ENCODE measurements around the gene CAPN8.

The CAPN8 gene

DNA sequence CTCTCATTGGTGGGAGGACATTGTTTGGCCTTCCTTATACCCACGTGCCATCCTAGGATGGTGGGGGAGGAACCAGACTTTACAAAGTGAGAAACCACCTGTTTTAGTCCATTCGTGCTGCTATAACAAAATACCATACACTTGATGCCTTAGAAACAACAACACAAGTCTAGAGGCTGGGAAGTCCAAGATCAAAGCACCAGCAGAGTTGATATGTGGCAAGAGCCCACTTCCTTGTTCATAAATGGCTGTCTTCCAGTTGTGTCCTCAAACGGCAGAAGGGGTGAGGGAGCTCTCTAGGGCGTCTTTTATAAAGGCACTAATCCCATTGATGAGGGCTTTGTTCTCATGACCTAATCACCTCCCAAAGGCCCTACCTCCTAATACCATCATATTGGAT is 31.1 kb downstream of the CAPN8 start:
- H3K4me1 ChIP-seq = peaks cover 0 to 22% (median 15%) of the 10 kb centered on the region in 10 experiments; a peak in 17 of 20 replicates
- no peaks in the 10 kb centered on the region for H4K20me1 ChIP-seq
- TF ChIP-seq Cebpa-rat (IDR thresholded peaks at IDR 0.05) = no peak
- H3K9ac ChIP-seq = no peak overlapping the region
- H3K4me2 ChIP-seq = 0 out of 22 replicates have a peak overlapping the region, but pooled peaks of 1 of the 11 experiments have one; percentile 4
- H3K36me3 ChIP-seq = no peaks in the 10 kb centered on the region
- no peak overlapping the region for H3K4me3 ChIP-seq
- no peak overlapping the region for H3K27ac ChIP-seq
- H3K27me3 ChIP-seq = no peaks in the 10 kb centered on the region
- H3K9me3 ChIP-seq (replicated peaks in 1 of 11) = peaks cover 7 to 32% (median 17%) of the 10 kb centered on the region in 11 experiments; a peak in 21 of 22 replicates

DNA sequence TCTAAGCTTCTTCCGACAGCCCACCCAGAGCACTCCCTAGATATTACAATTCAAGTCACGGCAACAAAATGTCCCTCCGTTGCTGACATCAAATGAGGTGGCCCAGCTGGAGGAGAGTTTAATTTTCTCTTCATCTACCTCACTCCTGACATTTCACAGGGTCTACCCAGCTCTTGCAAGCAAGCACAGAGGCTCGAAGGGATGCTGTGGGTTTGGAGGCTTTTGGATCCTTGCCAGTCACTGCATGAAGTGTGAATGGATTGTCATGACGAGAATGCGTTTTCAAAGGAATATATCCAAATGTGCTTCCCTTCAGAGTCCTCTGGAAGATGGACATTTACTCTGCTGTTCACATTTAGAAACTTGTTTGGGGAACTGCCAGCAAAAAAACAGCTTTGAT is 33.5 kb downstream of the CAPN8 start:
- peaks cover 0 to 27% (median 16%) of the 10 kb centered on the region in 10 experiments; a peak in 17 of 20 replicates for H3K4me1 ChIP-seq
- H3K4me3 ChIP-seq = no peak overlapping the region
- no peaks in the 10 kb centered on the region for H3K27me3 ChIP-seq
- H4K20me1 ChIP-seq = no peaks in the 10 kb centered on the region
- H3K4me2 ChIP-seq = peak overlapping the region in 10 of 11 experiments; percentile 8 to 45 (median 26); a peak in 12 of 22 replicates
- H3K9ac ChIP-seq = no peak overlapping the region
- peaks cover 5 to 20% (median 15%) of the 10 kb centered on the region in 11 experiments; a peak in 20 of 22 replicates for H3K9me3 ChIP-seq (replicated peaks in 1 of 11)
- TF ChIP-seq Cebpa-rat (IDR thresholded peaks at IDR 0.05) = no peak
- no peak overlapping the region for H3K27ac ChIP-seq
- H3K36me3 ChIP-seq = no peaks in the 10 kb centered on the region

DNA sequence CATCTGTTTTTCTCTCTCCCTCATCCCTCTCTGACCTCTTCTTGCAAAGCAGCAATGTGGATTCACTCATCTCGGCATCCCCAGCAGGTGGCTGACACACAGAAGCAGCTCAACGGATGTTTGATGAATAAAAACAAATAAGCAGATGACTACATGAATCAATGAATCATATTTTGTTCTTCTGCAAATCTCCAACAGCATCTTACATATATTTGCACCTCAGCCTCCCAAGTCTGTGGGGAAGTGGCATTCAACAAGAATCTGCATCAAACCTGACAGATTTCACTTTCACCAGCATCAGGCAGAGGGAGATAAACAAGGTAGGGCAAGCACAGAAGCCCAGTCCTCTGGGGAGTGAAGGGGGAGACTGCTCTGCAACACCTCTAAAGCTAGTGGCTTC is 34.0 kb downstream of the CAPN8 start:
- Histone ChIP-seq H3K9me3 (replicated peaks in 1 of 11) (peaks cover 5 to 20% (median 15%) of the 10 kb centered on the region in 11 experiments; a peak in 20 of 22 replicates), H3K4me1 (peaks cover 0 to 29% (median 16%) of the 10 kb centered on the region in 10 experiments; a peak in 17 of 20 replicates), H3K36me3 (no peaks in the 10 kb centered on the region), H3K9ac (no peak overlapping the region), H3K27me3 (no peaks in the 10 kb centered on the region), H3K4me2 (peak overlapping the region in 6 of 11 experiments; percentile 10 to 45 (median 34); a peak in 8 of 22 replicates), H4K20me1 (no peaks in the 10 kb centered on the region), H3K4me3 (no peak overlapping the region), H3K27ac (no peak overlapping the region)
- TF ChIP-seq Cebpa-rat (IDR thresholded peaks at IDR 0.05) = no peak

DNA sequence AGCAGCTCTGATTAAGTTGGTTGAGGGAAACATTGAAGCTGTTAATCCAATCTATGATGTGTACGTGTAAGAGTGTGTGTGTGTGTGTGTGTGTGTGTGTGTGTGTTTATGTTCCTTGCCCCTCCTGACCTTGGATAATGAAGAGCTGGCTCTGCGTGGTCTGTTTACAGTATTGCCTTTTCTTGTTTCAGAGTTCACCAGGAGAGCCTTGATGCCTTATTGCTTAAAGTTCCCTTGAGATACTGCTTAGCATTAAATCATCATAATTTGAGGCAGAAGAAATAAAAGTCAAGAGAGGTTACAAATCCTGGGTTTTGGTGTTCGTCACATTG is 36.4 kb downstream of the CAPN8 start:
- Histone ChIP-seq H3K4me2 (no peak overlapping the region), H3K27me3 (no peaks in the 10 kb centered on the region), H3K4me3 (no peak overlapping the region), H4K20me1 (no peaks in the 10 kb centered on the region), H3K36me3 (no peaks in the 10 kb centered on the region), H3K9ac (no peak overlapping the region), H3K27ac (no peak overlapping the region), H3K9me3 (replicated peaks in 1 of 11) (peaks cover 0 to 6% (median 2%) of the 10 kb centered on the region in 11 experiments; a peak in 19 of 22 replicates), H3K4me1 (peaks cover 0 to 29% (median 16%) of the 10 kb centered on the region in 10 experiments; a peak in 17 of 20 replicates)
- TF ChIP-seq Cebpa-rat (IDR thresholded peaks at IDR 0.05) = no peak

DNA sequence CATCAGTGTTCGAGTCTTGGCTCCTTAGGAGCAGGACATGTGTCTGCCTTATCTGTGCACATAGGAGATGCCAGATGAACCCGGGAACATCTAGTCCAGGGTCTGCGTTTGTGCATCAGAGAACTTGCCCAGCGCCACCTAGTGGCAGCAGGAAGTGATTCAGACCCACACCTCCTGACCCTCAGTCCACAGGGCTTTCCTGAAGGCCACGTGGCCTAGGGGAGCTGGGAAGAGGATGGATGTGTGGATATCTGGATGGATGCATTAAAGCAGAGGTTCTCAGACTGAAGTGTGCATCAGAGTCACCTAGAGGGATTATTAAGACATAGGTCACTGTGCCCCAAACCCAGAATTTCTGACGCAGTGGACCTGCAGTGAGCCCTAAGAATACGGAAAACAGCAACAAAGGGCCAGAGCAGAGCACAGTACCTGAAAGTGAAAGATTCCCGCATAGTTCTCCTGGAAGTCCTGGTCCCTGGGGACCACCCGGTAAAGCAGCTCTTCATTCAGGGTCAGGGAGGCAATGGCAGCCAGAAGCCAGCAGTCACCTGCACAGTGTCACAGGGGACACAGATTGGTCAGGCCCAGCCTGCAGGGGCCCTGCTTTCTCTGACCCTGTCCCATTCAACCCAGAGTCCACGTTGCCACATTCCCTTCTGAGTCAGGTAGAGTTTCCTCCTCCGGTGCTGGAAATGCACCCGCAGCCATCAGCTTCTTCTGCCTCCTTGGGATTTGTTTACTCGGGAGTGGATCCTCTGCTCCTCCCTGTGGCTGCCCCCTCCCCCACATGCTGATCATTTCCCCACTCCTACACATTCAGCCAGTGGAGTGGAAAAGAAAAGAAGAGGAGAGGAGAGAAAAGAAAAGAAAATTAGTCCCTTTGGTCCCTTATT is 37.0 kb downstream of the CAPN8 start:
- Histone ChIP-seq H3K4me1 (peaks cover 0 to 29% (median 15%) of the 10 kb centered on the region in 10 experiments; a peak in 17 of 20 replicates), H3K36me3 (no peaks in the 10 kb centered on the region), H3K27me3 (no peaks in the 10 kb centered on the region), H3K4me2 (peak overlapping the region in 1 of 11 experiments; percentile 22; a peak in 1 of 22 replicates), H4K20me1 (no peaks in the 10 kb centered on the region), H3K4me3 (no peak overlapping the region), H3K9me3 (replicated peaks in 1 of 11) (peaks cover 0 to under 1% (median 0%) of the 10 kb centered on the region in 11 experiments; a peak in 1 of 22 replicates), H3K9ac (no peak overlapping the region), H3K27ac (no peak overlapping the region)
- TF ChIP-seq Cebpa-rat (IDR thresholded peaks at IDR 0.05) = no peak

DNA sequence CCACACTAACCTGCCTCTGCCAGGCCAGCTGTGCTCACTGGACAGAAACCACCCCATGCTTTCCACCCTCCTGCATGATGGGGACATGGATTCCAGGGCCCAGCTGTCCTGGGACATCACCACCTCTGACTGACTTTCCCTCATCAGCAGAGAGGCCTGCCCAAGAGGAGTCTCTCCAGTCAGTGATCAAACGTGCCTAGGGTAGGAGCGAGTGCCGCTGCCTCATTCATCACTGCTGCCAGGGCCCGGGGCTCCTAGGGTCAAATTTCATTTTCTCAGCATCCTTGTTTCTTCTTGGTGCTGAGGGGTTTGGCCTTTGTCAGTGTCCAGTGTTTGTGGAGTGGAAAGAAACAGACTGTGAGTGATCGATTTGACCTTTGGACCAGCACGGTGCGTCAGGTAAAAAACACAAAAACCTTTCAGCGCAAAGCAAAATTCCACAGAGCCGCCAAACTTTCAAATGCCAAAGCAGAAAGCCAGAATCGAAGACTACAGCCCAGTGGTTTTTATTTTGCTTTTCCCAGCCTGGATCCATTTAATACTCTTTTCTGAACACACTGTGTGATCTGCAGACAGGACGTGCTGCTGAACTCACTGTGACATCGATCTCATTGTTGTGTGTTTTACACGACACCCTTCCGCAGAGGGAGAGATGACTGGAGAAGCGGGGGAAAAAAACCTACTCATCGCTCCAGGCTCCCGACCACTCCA is 43.2 kb downstream of the CAPN8 start:
- Histone ChIP-seq H3K27ac (peak overlapping the region in 10 of 11 experiments; percentile 16 to 90 (median 68); a peak in 18 of 22 replicates), H3K36me3 (no peaks in the 10 kb centered on the region), H3K9me3 (replicated peaks in 1 of 11) (no peaks in the 10 kb centered on the region), H3K9ac (no peak overlapping the region; a peak in 1 of 22 replicates), H4K20me1 (no peaks in the 10 kb centered on the region), H3K4me3 (no peak overlapping the region), H3K27me3 (no peaks in the 10 kb centered on the region), H3K4me2 (peak overlapping the region in 10 of 11 experiments; percentile 14 to 87 (median 82); a peak in 18 of 22 replicates), H3K4me1 (peaks cover 38 to 60% (median 50%) of the 10 kb centered on the region in 10 experiments)
- no peak for TF ChIP-seq Cebpa-rat (IDR thresholded peaks at IDR 0.05)

DNA sequence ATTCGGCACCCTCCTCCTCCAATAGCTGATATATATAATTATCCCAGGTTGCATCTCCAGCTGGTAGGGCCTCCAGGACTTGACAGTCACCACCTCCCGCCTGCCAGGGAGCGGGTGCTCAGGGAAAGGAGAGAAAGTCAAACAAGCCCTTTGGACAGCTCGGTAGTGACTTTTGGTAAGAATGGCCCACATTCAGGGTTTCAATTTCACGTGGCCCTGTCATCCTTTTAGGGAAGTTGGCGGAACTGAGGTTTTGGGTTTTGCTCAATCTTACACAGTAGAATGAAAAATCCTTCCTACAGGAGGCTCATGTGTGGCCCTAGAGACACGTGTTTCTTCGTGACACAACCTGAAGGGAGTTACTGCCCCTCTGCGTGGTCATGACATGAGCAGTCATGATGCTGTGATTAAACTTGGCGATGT is 44.2 kb downstream of the CAPN8 start:
- H4K20me1 ChIP-seq = no peaks in the 10 kb centered on the region
- H3K4me1 ChIP-seq = peaks cover 47 to 64% (median 60%) of the 10 kb centered on the region in 10 experiments

DNA sequence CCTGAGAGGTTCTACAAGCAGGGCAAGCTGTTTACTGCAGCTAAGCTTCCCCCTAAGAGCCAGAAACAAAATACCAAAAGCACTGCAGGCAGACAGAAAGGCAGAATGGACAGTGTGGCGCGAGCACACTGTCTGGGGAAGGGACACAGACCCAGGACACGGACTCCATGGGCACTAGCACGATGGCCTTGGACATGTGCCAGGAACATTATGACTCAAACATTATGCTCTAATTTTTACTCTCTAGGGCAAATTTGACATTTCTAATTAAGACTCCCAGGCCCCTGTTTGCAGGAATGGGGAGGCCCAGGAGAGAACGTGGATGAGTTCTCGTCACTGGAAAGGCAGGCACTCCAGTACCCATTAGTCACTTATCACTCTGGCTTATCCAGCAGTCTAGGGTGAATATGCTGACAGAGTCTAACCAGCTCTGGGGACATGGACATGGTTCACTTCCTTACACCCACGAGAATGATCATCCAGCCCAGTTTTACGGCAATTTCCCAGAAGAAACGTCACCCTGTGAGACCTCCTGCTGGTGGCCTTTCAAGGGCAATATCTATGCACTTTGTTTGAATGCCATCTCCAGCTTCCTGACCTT is 45.1 kb downstream of the CAPN8 start:
- Histone ChIP-seq H3K36me3 (no peaks in the 10 kb centered on the region), H3K4me2 (peak overlapping the region; percentile 68 to 87 (median 85); a peak in 19 of 22 replicates), H3K27me3 (no peaks in the 10 kb centered on the region), H3K9me3 (replicated peaks in 1 of 11) (no peaks in the 10 kb centered on the region), H3K4me1 (peaks cover 52 to 65% (median 62%) of the 10 kb centered on the region in 10 experiments), H4K20me1 (no peaks in the 10 kb centered on the region), H3K9ac (peak overlapping the region in 3 of 11 experiments; percentile 53 to 81 (median 64); a peak in 6 of 22 replicates), H3K4me3 (no peak overlapping the region), H3K27ac (peak overlapping the region in 9 of 11 experiments; percentile 47 to 90 (median 70); a peak in 15 of 22 replicates)
- no peak for TF ChIP-seq Cebpa-rat (IDR thresholded peaks at IDR 0.05)

More for the DNA sequence above, 44.2 kb downstream of the CAPN8 start:
- peak overlapping the region in 4 of 11 experiments; percentile 20 to 81 (median 58); a peak in 6 of 22 replicates for H3K9ac ChIP-seq
- H3K27me3 ChIP-seq = no peaks in the 10 kb centered on the region
- peak in 3 of 11 experiments; percentile 13 to 26 (median 22); a peak in 1 of 22 replicates for TF ChIP-seq Cebpa-rat (IDR thresholded peaks at IDR 0.05)
- peak overlapping the region in 9 of 11 experiments; percentile 47 to 90 (median 70); a peak in 18 of 22 replicates for H3K27ac ChIP-seq
- H3K9me3 ChIP-seq (replicated peaks in 1 of 11) = no peaks in the 10 kb centered on the region
- H3K36me3 ChIP-seq = no peaks in the 10 kb centered on the region
- peak overlapping the region in 10 of 11 experiments; percentile 14 to 87 (median 82); a peak in 17 of 22 replicates for H3K4me2 ChIP-seq
- H3K4me3 ChIP-seq = no peak overlapping the region

Data from BLaER1 treated with 17β-estradiol and CSF1 and Interleukin-3, amounts not matched to agents 10 nM and 100 nM (cell line).